ENCODE measurements around the gene PUM2. TPM values are rescaled to one million over a fixed set of nuclear protein-coding genes. Genes with fewer than 3 reads are reported as not detected.
A peak's percentile ranks its signal among the peaks of the same experiment; 100 is the strongest.

The PUM2 gene
- total and polyA plus RNA-seq, 2 of the 13 experiments (the other 11 are each of a cell fraction or from before 2014, with no cell fraction given), result 69.6 to 69.8 TPM

DNA sequence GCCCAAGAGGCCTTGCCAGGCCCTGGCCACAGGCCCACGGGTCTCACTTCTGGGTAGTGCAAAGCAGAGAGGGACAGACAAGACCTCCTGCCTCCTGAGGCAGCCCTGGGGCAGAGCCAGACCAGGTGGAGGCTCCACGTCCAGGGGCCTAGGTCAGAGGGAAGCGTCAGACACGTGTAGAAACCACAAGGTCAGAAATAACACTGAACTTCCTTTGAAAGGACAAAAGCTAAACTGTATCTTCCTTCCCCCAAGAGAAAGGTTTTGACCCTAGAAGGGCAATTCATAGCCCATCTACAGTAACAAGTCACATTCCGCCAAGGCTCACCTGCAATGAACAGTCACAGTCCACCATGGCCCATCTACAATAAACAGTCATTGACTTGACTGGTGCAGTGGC, 143.6 kb downstream of the PUM2 start (continued):
- TF ChIP-seq EHMT2 (IDR thresholded peaks at IDR 0.05; ENCODE audit: borderline replicate concordance, low read depth, low read length), result no peak
- peak; percentile 24 for TF ChIP-seq TEAD3 (CRISPR knock-in tag; optimal IDR thresholded peaks at IDR 0.05; ENCODE audit: borderline replicate concordance)
- TF ChIP-seq, protein P1, sequence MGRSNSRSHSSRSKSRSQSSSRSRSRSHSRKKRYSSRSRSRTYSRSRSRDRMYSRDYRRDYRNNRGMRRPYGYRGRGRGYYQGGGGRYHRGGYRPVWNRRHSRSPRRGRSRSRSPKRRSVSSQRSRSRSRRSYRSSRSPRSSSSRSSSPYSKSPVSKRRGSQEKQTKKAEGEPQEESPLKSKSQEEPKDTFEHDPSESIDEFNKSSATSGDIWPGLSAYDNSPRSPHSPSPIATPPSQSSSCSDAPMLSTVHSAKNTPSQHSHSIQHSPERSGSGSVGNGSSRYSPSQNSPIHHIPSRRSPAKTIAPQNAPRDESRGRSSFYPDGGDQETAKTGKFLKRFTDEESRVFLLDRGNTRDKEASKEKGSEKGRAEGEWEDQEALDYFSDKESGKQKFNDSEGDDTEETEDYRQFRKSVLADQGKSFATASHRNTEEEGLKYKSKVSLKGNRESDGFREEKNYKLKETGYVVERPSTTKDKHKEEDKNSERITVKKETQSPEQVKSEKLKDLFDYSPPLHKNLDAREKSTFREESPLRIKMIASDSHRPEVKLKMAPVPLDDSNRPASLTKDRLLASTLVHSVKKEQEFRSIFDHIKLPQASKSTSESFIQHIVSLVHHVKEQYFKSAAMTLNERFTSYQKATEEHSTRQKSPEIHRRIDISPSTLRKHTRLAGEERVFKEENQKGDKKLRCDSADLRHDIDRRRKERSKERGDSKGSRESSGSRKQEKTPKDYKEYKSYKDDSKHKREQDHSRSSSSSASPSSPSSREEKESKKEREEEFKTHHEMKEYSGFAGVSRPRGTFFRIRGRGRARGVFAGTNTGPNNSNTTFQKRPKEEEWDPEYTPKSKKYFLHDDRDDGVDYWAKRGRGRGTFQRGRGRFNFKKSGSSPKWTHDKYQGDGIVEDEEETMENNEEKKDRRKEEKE (IDR thresholded peaks at IDR 0.05), result no peak
- no peak for TF ChIP-seq ZNF20 (CRISPR knock-in tag; IDR thresholded peaks at IDR 0.05)
- TF ChIP-seq ZNF605 (CRISPR knock-in tag; IDR thresholded peaks at IDR 0.05), result peak; percentile 64; the same call in 1 of the 2 replicates
- TF ChIP-seq, protein P2, sequence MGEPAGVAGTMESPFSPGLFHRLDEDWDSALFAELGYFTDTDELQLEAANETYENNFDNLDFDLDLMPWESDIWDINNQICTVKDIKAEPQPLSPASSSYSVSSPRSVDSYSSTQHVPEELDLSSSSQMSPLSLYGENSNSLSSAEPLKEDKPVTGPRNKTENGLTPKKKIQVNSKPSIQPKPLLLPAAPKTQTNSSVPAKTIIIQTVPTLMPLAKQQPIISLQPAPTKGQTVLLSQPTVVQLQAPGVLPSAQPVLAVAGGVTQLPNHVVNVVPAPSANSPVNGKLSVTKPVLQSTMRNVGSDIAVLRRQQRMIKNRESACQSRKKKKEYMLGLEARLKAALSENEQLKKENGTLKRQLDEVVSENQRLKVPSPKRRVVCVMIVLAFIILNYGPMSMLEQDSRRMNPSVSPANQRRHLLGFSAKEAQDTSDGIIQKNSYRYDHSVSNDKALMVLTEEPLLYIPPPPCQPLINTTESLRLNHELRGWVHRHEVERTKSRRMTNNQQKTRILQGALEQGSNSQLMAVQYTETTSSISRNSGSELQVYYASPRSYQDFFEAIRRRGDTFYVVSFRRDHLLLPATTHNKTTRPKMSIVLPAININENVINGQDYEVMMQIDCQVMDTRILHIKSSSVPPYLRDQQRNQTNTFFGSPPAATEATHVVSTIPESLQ (CRISPR knock-in tag; conservative IDR thresholded peaks at IDR 0.05), result no peak
- no peak for TF ChIP-seq NAIF1 (CRISPR knock-in tag; IDR thresholded peaks at IDR 0.05; ENCODE audit: borderline replicate concordance)
- no peak for TF ChIP-seq PAX8 (CRISPR knock-in tag; IDR thresholded peaks at IDR 0.05; ENCODE audit: borderline replicate concordance)
- TF ChIP-seq TP53 (CRISPR knock-in tag; conservative IDR thresholded peaks at IDR 0.05), result no peak
- no peak for TF ChIP-seq ZNF781 (CRISPR knock-in tag; IDR thresholded peaks at IDR 0.05; ENCODE audit: borderline replicate concordance, not compliant biosample characterization)
- no peak for TF ChIP-seq NR3C1 (CRISPR knock-in tag; IDR thresholded peaks at IDR 0.05)
- no peak for TF ChIP-seq NCOA2 (CRISPR knock-in tag; IDR thresholded peaks at IDR 0.05)
- TF ChIP-seq, protein P3, sequence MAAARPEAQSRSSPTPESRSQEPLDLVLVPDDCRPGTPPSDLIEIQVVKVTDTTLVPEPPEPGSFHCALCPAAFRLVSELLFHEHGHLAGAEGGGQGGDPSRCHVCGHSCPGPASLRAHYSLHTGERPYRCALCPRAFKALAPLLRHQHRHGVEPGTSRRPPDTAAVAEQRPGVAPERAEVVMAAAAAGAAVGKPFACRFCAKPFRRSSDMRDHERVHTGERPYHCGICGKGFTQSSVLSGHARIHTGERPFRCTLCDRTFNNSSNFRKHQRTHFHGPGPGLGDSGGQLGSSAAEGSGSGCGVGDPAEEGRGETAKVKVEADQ (CRISPR knock-in tag; IDR thresholded peaks at IDR 0.05; ENCODE audit: borderline replicate concordance), result no peak; the same call in 1 of the 2 replicates
- TF ChIP-seq ZFP62 (CRISPR knock-in tag; IDR thresholded peaks at IDR 0.05), result no peak
- TF ChIP-seq ZNF652 (CRISPR knock-in tag; IDR thresholded peaks at IDR 0.05; ENCODE audit: borderline replicate concordance, low read depth), result no peak
- TF ChIP-seq ZBTB7A (CRISPR knock-in tag; IDR thresholded peaks at IDR 0.05), result no peak
- TF ChIP-seq, protein P4, sequence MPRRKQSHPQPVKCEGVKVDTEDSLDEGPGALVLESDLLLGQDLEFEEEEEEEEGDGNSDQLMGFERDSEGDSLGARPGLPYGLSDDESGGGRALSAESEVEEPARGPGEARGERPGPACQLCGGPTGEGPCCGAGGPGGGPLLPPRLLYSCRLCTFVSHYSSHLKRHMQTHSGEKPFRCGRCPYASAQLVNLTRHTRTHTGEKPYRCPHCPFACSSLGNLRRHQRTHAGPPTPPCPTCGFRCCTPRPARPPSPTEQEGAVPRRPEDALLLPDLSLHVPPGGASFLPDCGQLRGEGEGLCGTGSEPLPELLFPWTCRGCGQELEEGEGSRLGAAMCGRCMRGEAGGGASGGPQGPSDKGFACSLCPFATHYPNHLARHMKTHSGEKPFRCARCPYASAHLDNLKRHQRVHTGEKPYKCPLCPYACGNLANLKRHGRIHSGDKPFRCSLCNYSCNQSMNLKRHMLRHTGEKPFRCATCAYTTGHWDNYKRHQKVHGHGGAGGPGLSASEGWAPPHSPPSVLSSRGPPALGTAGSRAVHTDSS (CRISPR knock-in tag; conservative IDR thresholded peaks at IDR 0.05), result no peak
- TF ChIP-seq, protein P5, sequence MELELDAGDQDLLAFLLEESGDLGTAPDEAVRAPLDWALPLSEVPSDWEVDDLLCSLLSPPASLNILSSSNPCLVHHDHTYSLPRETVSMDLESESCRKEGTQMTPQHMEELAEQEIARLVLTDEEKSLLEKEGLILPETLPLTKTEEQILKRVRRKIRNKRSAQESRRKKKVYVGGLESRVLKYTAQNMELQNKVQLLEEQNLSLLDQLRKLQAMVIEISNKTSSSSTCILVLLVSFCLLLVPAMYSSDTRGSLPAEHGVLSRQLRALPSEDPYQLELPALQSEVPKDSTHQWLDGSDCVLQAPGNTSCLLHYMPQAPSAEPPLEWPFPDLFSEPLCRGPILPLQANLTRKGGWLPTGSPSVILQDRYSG (CRISPR knock-in tag; IDR thresholded peaks at IDR 0.05), result no peak
- TF ChIP-seq NFATC3 (CRISPR knock-in tag; IDR thresholded peaks at IDR 0.05), result no peak
